CD4-positive, CD25-positive, alpha-beta regulatory T cell (primary cell): ENCODE results near the gene RASAL1. TPM values are rescaled to one million over a fixed set of nuclear protein-coding genes. Genes with fewer than 3 reads are reported as not detected.
A peak's percentile ranks its signal among the peaks of the same experiment; 100 is the strongest.

Experiments
- ATAC-seq, 2 donors: fragments of 150-1000 bp; cut with Tn5 transposase; one replicate each; pipeline ENCODE4 v1.10.0; 2021; ENCODE audit warnings: low read depth in 2 of 2, moderate number of reproducible peaks in 2 of 2, moderate library complexity in 1 of 2
- DNase-seq, 3 donors: peaks; one replicate each; pipeline versions ENCODE4 v3.0.0 to v3.0.0-alpha.2; 2012 to 2022; ENCODE audit warnings: mixed read lengths in 1 of 3
- H3K27ac ChIP-seq: one replicate; pipeline ENCODE4 v1.7.0; 2013; ENCODE audit warnings: mild to moderate bottlenecking, low read length; ENCODE audit not compliant: insufficient read depth, poor library complexity, severe bottlenecking
- H3K27me3 ChIP-seq: one replicate; pipeline ENCODE4 v1.7.0; 2013; ENCODE audit warnings: low read length; ENCODE audit not compliant: control insufficient read depth, insufficient read depth
- H3K36me3 ChIP-seq: one replicate; pipeline ENCODE4 v1.7.0; 2013; ENCODE audit warnings: mild to moderate bottlenecking, low read length, moderate library complexity; ENCODE audit not compliant: control insufficient read depth, insufficient read depth
- H3K4me1 ChIP-seq: 2 replicates; pipeline ENCODE4 v1.7.0; 2013; ENCODE audit warnings: mild to moderate bottlenecking, low read length; ENCODE audit not compliant: insufficient read depth, control insufficient read depth, poor library complexity, severe bottlenecking
- H3K4me3 ChIP-seq: one replicate; pipeline ENCODE4 v1.7.0; 2013; ENCODE audit warnings: low read depth, mild to moderate bottlenecking, low read length, moderate library complexity
- H3K9me3 ChIP-seq, 2 experiments: 1 replicate in 1 of 2; 2 replicates in 1 of 2; pipeline ENCODE4 v1.7.0; 2013; ENCODE audit warnings: low read length in 2 of 2, mild to moderate bottlenecking in 1 of 2, moderate library complexity in 1 of 2; ENCODE audit not compliant: control insufficient read depth in 2 of 2
- H3K27ac Mint-ChIP-seq, 3 donors: one replicate each; pipeline ENCODE4 v1.8.0; 2020 to 2022; ENCODE audit warnings: mild to moderate bottlenecking in 3 of 3, mixed read lengths in 3 of 3, moderate library complexity in 2 of 3
- H3K27me3 Mint-ChIP-seq: one replicate; pipeline ENCODE4 v1.8.0; 2022; ENCODE audit warnings: mild to moderate bottlenecking, mixed read lengths
- H3K36me3 Mint-ChIP-seq: one replicate; pipeline ENCODE4 v1.8.0; 2020; ENCODE audit warnings: mixed read lengths
- H3K4me1 Mint-ChIP-seq, 4 donors: one replicate each; pipeline ENCODE4 v1.8.0; 2020 to 2022; ENCODE audit warnings: mixed read lengths in 4 of 4, mild to moderate bottlenecking in 1 of 4
- H3K4me3 Mint-ChIP-seq, 4 donors: one replicate each; pipeline ENCODE4 v1.8.0; 2020 to 2022; ENCODE audit warnings: mild to moderate bottlenecking in 4 of 4, mixed read lengths in 4 of 4, moderate library complexity in 3 of 4
- H3K9me3 Mint-ChIP-seq, 7 donors: one replicate each; pipeline ENCODE4 v1.8.0; 2020 to 2022; ENCODE audit warnings: mixed read lengths in 7 of 7, mild to moderate bottlenecking in 3 of 7, moderate library complexity in 2 of 7
- polyA plus RNA-seq, 4 donors: library from polyadenylated mRNA; unstranded; fragments of 300-500 nt; fragmentation: Illumina TruSeq; gene quantifications; one replicate each; pipeline ENCODE4 v1.2.3, GENCODE V29; 2021
- total RNA-seq: library from RNA; stranded (reverse); gene quantifications from one replicate; pipeline ENCODE4 v1.2.3, GENCODE V29; 2022

The RASAL1 gene
- total and polyA plus RNA-seq, 5 donors from 2014 or later, result 0.42 to 0.79 (median 0.73) TPM; not detected in 2

GRCh38 chr12:113116875-113117274 is 18.7 kb downstream of the RASAL1 start:
- Histone ChIP-seq H3K4me1 (no peaks in the 10 kb centered on the region), H3K27me3 (no peaks in the 10 kb centered on the region), H3K9me3 (no peaks in the 10 kb centered on the region), H3K36me3 (no peaks in the 10 kb centered on the region), H3K27ac (no peak overlapping the region), H3K4me3 (no peak overlapping the region)
- no peak for ATAC-seq
- Mint-ChIP-seq H3K4me1 (no peaks in the 10 kb centered on the region), H3K27ac (no peak overlapping the region), H3K4me3 (no peak overlapping the region), H3K36me3 (no peaks in the 10 kb centered on the region), H3K27me3 (peaks cover 4% of the 10 kb centered on the region), H3K9me3 (peaks cover 0 to 1% (median 0%) of the 10 kb centered on the region in 7 donors)
- no peak for DNase-seq

- H3K27ac Mint-ChIP-seq, result no peak overlapping the region
- H3K36me3 Mint-ChIP-seq, result no peaks in the 10 kb centered on the region
These were observed 20.0 kb downstream of the RASAL1 start for GRCh38 chr12:113115455-113116126.

GRCh38 chr12:113114447-113115178 is 20.9 kb downstream of the RASAL1 start:
- DNase-seq (no peak), ATAC-seq (no peak)
- no peaks in the 10 kb centered on the region for H3K4me1 ChIP-seq
- H3K4me3 Mint-ChIP-seq, result no peak overlapping the region
- no peaks in the 10 kb centered on the region for H3K9me3 ChIP-seq
- H3K27me3 ChIP-seq, result no peaks in the 10 kb centered on the region
- H3K9me3 Mint-ChIP-seq, result peaks cover 0 to 1% (median 0%) of the 10 kb centered on the region in 7 donors
- no peak overlapping the region for H3K27ac Mint-ChIP-seq
- H3K27ac ChIP-seq, result no peak overlapping the region
- no peak overlapping the region for H3K4me3 ChIP-seq
- no peaks in the 10 kb centered on the region for H3K36me3 Mint-ChIP-seq
- H3K27me3 Mint-ChIP-seq, result peaks cover 3% of the 10 kb centered on the region
- H3K36me3 ChIP-seq, result no peaks in the 10 kb centered on the region
- H3K4me1 Mint-ChIP-seq, result peaks cover 0 to 2% (median 0%) of the 10 kb centered on the region in 4 donors

More at GRCh38 chr12:113115455-113116126, 20.0 kb downstream of the RASAL1 start:
- H3K9me3 ChIP-seq, result no peaks in the 10 kb centered on the region
- no peak overlapping the region for H3K4me3 ChIP-seq
- Mint-ChIP-seq H3K4me1 (no peaks in the 10 kb centered on the region), H3K9me3 (peaks cover 0 to 1% (median 0%) of the 10 kb centered on the region in 7 donors), H3K27me3 (peaks cover 4% of the 10 kb centered on the region), H3K4me3 (no peak overlapping the region)
- no peaks in the 10 kb centered on the region for H3K4me1 ChIP-seq
- no peaks in the 10 kb centered on the region for H3K27me3 ChIP-seq
- ATAC-seq (no peak), DNase-seq (no peak)
- no peak overlapping the region for H3K27ac ChIP-seq
- H3K36me3 ChIP-seq, result no peaks in the 10 kb centered on the region

- no peak for DNase-seq
- H3K4me3 ChIP-seq, result no peak overlapping the region
- Mint-ChIP-seq H3K4me3 (no peak overlapping the region), H3K4me1 (peaks cover 0 to 2% (median 0%) of the 10 kb centered on the region in 4 donors), H3K27me3 (no peaks in the 10 kb centered on the region), H3K9me3 (peaks cover 0 to 1% (median 0%) of the 10 kb centered on the region in 7 donors), H3K36me3 (no peaks in the 10 kb centered on the region), H3K27ac (no peak overlapping the region)
- no peak overlapping the region for H3K27ac ChIP-seq
- H3K9me3 ChIP-seq, result no peaks in the 10 kb centered on the region
- no peaks in the 10 kb centered on the region for H3K36me3 ChIP-seq
- no peaks in the 10 kb centered on the region for H3K4me1 ChIP-seq
- no peaks in the 10 kb centered on the region for H3K27me3 ChIP-seq
- ATAC-seq, result no peak
These were observed 22.2 kb downstream of the RASAL1 start for GRCh38 chr12:113113397-113113796.

GRCh38 chr12:113112043-113112899 is 23.3 kb downstream of the RASAL1 start:
- Mint-ChIP-seq H3K4me3 (no peak overlapping the region), H3K27me3 (no peaks in the 10 kb centered on the region), H3K4me1 (peaks cover 0 to 2% (median 0%) of the 10 kb centered on the region in 4 donors), H3K9me3 (peaks cover 0 to 1% (median 0%) of the 10 kb centered on the region in 7 donors), H3K27ac (no peak overlapping the region), H3K36me3 (no peaks in the 10 kb centered on the region)
- H3K4me3 ChIP-seq, result no peak overlapping the region
- DNase-seq (no peak), ATAC-seq (no peak)
- no peaks in the 10 kb centered on the region for H3K9me3 ChIP-seq
- no peaks in the 10 kb centered on the region for H3K27me3 ChIP-seq
- H3K4me1 ChIP-seq, result no peaks in the 10 kb centered on the region
- H3K36me3 ChIP-seq, result no peaks in the 10 kb centered on the region
- H3K27ac ChIP-seq, result no peak overlapping the region

GRCh38 chr12:113111247-113111646 is 24.3 kb downstream of the RASAL1 start:
- DNase-seq (no peak), ATAC-seq (no peak)
- Histone ChIP-seq H3K36me3 (no peaks in the 10 kb centered on the region), H3K4me1 (no peaks in the 10 kb centered on the region), H3K27me3 (no peaks in the 10 kb centered on the region), H3K27ac (no peak overlapping the region), H3K4me3 (no peak overlapping the region), H3K9me3 (no peaks in the 10 kb centered on the region)
- Mint-ChIP-seq H3K27me3 (no peaks in the 10 kb centered on the region), H3K27ac (no peak overlapping the region), H3K36me3 (no peaks in the 10 kb centered on the region), H3K9me3 (no peaks in the 10 kb centered on the region), H3K4me3 (no peak overlapping the region), H3K4me1 (peaks cover 0 to 2% (median 0%) of the 10 kb centered on the region in 4 donors)

- H3K9me3 Mint-ChIP-seq, result no peaks in the 10 kb centered on the region
- no peak for DNase-seq
- Histone ChIP-seq H3K36me3 (no peaks in the 10 kb centered on the region), H3K27ac (no peak overlapping the region), H3K4me1 (no peaks in the 10 kb centered on the region), H3K9me3 (no peaks in the 10 kb centered on the region), H3K27me3 (no peaks in the 10 kb centered on the region), H3K4me3 (no peak overlapping the region)
- no peaks in the 10 kb centered on the region for H3K36me3 Mint-ChIP-seq
- peak overlapping the region in 1 of 3 donors; percentile 5 for H3K27ac Mint-ChIP-seq
- peaks cover 0 to 3% (median 0%) of the 10 kb centered on the region in 4 donors for H3K4me1 Mint-ChIP-seq
- ATAC-seq, result no peak
- no peak overlapping the region for H3K4me3 Mint-ChIP-seq
- no peaks in the 10 kb centered on the region for H3K27me3 Mint-ChIP-seq
These were observed 25.5 kb downstream of the RASAL1 start for GRCh38 chr12:113109872-113110599.
